HK-2 (cell line): ENCODE measurements around the gene LATS2.
A peak's percentile ranks its signal among the peaks of the same experiment; 100 is the strongest.

ENCODE experiments used
- DNase-seq: peaks from one replicate; pipeline ENCODE4 v3.0.0-alpha.2; 2018; ENCODE audit not compliant: unreplicated experiment

LATS2 gene

GRCh38 chr13:21061029-21061763 lies at the start of gene LATS2:
TSS of gene LATS2 (minus strand) at chr13:21061586. CDS start at chr13:21046026, 15,560 bp downstream.
- peak; percentile 90 for DNase-seq

- no peak for DNase-seq
Observed at GRCh38 chr13:21109168-21109567, 47.8 kb upstream of the LATS2 start.

- DNase-seq, result no peak
Observed at GRCh38 chr13:21106089-21106488, 44.7 kb upstream of the LATS2 start.

GRCh38 chr13:21104199-21105019 lies 43.0 kb upstream of the LATS2 start:
- DNase-seq, result no peak

- no peak for DNase-seq
Observed at GRCh38 chr13:21101865-21102576, 40.6 kb upstream of the LATS2 start.

- DNase-seq, result no peak
Observed at GRCh38 chr13:21100994-21101757, 39.8 kb upstream of the LATS2 start.

- DNase-seq, result no peak
Observed at GRCh38 chr13:21100211-21100610, 38.8 kb upstream of the LATS2 start.

- DNase-seq, result no peak
Observed at GRCh38 chr13:21095311-21095710, 33.9 kb upstream of the LATS2 start.

GRCh38 chr13:21089830-21090229 lies 28.4 kb upstream of the LATS2 start:
- DNase-seq, result no peak

GRCh38 chr13:21088534-21088933 lies 27.1 kb upstream of the LATS2 start:
- no peak for DNase-seq

GRCh38 chr13:21086929-21087328 lies 25.5 kb upstream of the LATS2 start:
- no peak for DNase-seq

- DNase-seq, result no peak
Observed at GRCh38 chr13:21081926-21082325, 20.5 kb upstream of the LATS2 start.

- no peak for DNase-seq
Observed at GRCh38 chr13:21080593-21080891, 19.2 kb upstream of the LATS2 start.

GRCh38 chr13:21079761-21080592 lies 18.6 kb upstream of the LATS2 start:
- peak; percentile 42 for DNase-seq

- DNase-seq, result no peak
Observed at GRCh38 chr13:21079221-21079620, 17.8 kb upstream of the LATS2 start.

GRCh38 chr13:21078501-21078900 lies 17.1 kb upstream of the LATS2 start:
- no peak for DNase-seq

- no peak for DNase-seq
Observed at GRCh38 chr13:21077788-21078353, 16.5 kb upstream of the LATS2 start.

GRCh38 chr13:21077076-21077787 lies 15.8 kb upstream of the LATS2 start:
- no peak for DNase-seq

GRCh38 chr13:21076253-21076652 lies 14.9 kb upstream of the LATS2 start:
- DNase-seq, result no peak
